Measurements from ENCODE around the gene ATAD3A. TPM values are rescaled to one million over a fixed set of nuclear protein-coding genes. Genes with fewer than 3 reads are reported as not detected.
"Not testable (repeated sequence)": the region's sequence is repeated elsewhere in the genome, so short reads cannot be mapped to it uniquely, and the experiment has no call there.

The ATAD3A gene
- total and polyA plus RNA-seq, 2 experiments from 2014 or later = 61.7 to 77.9 TPM

- TF ChIP-seq CTCF (IDR thresholded peaks at IDR 0.05; ENCODE audit: low read depth, low read length) = no peak
- DNase-seq (ENCODE audit: low read depth in 1 of 2, low spot score in 1 of 2) = no peak
Measured at GRCh38 chr1:1517973-1518620, 6.1 kb downstream of the ATAD3A start.

GRCh38 chr1:1518621-1519007, 6.7 kb downstream of the ATAD3A start:
- DNase-seq (ENCODE audit: low read depth in 1 of 2, low spot score in 1 of 2); H3K9me3 ChIP-seq (ENCODE audit: low read depth); H3K4me3 ChIP-seq; H3K27me3 ChIP-seq; H3K36me3 ChIP-seq; H3K4me1 ChIP-seq (ENCODE audit: low read depth); H3K27ac ChIP-seq: not testable (repeated sequence)

More at GRCh38 chr1:1517973-1518620, 6.1 kb downstream of the ATAD3A start:
- Histone ChIP-seq H3K27ac (no peak overlapping the region), H3K4me1 (ENCODE audit: low read depth) (no peaks in the 10 kb centered on the region), H3K36me3 (peaks cover 5% of the 10 kb centered on the region), H3K4me3 (no peak overlapping the region), H3K27me3 (no peaks in the 10 kb centered on the region), H3K9me3 (ENCODE audit: low read depth) (no peaks in the 10 kb centered on the region)

- DNase-seq (ENCODE audit: low read depth in 1 of 2, low spot score in 1 of 2); H3K27me3 ChIP-seq; H3K27ac ChIP-seq: not testable (repeated sequence)
Measured at GRCh38 chr1:1519805-1520505, 8.0 kb downstream of the ATAD3A start.

GRCh38 chr1:1521331-1521730, 9.4 kb downstream of the ATAD3A start:
- Histone ChIP-seq H3K36me3 (peaks cover 8% of the 10 kb centered on the region), H3K4me1 (ENCODE audit: low read depth) (no peaks in the 10 kb centered on the region), H3K9me3 (ENCODE audit: low read depth) (no peaks in the 10 kb centered on the region), H3K27ac (no peak overlapping the region), H3K27me3 (no peaks in the 10 kb centered on the region), H3K4me3 (no peak overlapping the region)
- DNase-seq (ENCODE audit: low read depth in 1 of 2, low spot score in 1 of 2) = no peak
- no peak for TF ChIP-seq CTCF (IDR thresholded peaks at IDR 0.05; ENCODE audit: low read depth, low read length)

More at GRCh38 chr1:1519805-1520505, 8.0 kb downstream of the ATAD3A start:
- H3K9me3 ChIP-seq (ENCODE audit: low read depth); H3K4me3 ChIP-seq; H3K36me3 ChIP-seq; H3K4me1 ChIP-seq (ENCODE audit: low read depth): not testable (repeated sequence)

- H3K27me3 ChIP-seq; H3K4me1 ChIP-seq (ENCODE audit: low read depth); DNase-seq (ENCODE audit: low read depth in 1 of 2, low spot score in 1 of 2); H3K4me3 ChIP-seq; H3K27ac ChIP-seq; H3K36me3 ChIP-seq; H3K9me3 ChIP-seq (ENCODE audit: low read depth): not testable (repeated sequence)
Measured at GRCh38 chr1:1522536-1522935, 10.6 kb downstream of the ATAD3A start.

- DNase-seq (ENCODE audit: low read depth in 1 of 2, low spot score in 1 of 2); H3K4me1 ChIP-seq (ENCODE audit: low read depth); H3K27me3 ChIP-seq; H3K27ac ChIP-seq; H3K9me3 ChIP-seq (ENCODE audit: low read depth); H3K4me3 ChIP-seq; H3K36me3 ChIP-seq: not testable (repeated sequence)
Measured at GRCh38 chr1:1523226-1523625, 11.3 kb downstream of the ATAD3A start.

GRCh38 chr1:1523651-1524050, 11.7 kb downstream of the ATAD3A start:
- DNase-seq (ENCODE audit: low read depth in 1 of 2, low spot score in 1 of 2); H3K27me3 ChIP-seq; H3K4me1 ChIP-seq (ENCODE audit: low read depth); H3K4me3 ChIP-seq; H3K27ac ChIP-seq; H3K9me3 ChIP-seq (ENCODE audit: low read depth); H3K36me3 ChIP-seq: not testable (repeated sequence)

- not testable (repeated sequence) for H3K4me1 ChIP-seq (ENCODE audit: low read depth); DNase-seq (ENCODE audit: low read depth in 1 of 2, low spot score in 1 of 2); H3K27me3 ChIP-seq; H3K27ac ChIP-seq; H3K4me3 ChIP-seq; H3K9me3 ChIP-seq (ENCODE audit: low read depth); H3K36me3 ChIP-seq
Measured at GRCh38 chr1:1524750-1525383, 12.9 kb downstream of the ATAD3A start.

GRCh38 chr1:1526476-1526875, 14.5 kb downstream of the ATAD3A start:
- not testable (repeated sequence) for DNase-seq (ENCODE audit: low read depth in 1 of 2, low spot score in 1 of 2)

More at GRCh38 chr1:1526476-1526875, 14.5 kb downstream of the ATAD3A start:
- not testable (repeated sequence) for H3K36me3 ChIP-seq; H3K27ac ChIP-seq; H3K27me3 ChIP-seq; H3K9me3 ChIP-seq (ENCODE audit: low read depth); H3K4me1 ChIP-seq (ENCODE audit: low read depth); H3K4me3 ChIP-seq
